DMS153 treated with DMSO at 0.1 percent for 48 hours (cell line): ENCODE results near the gene IRGC.
"Not testable (repeated sequence)": the region's sequence is repeated elsewhere in the genome, so short reads cannot be mapped to it uniquely, and the experiment has no call there.

Experiments used
- DNase-seq: peaks from one replicate; lab custom pipeline; 2025; ENCODE audit not compliant: unreplicated experiment; lab: John Stamatoyannopoulos, UW

The IRGC gene, protein sequence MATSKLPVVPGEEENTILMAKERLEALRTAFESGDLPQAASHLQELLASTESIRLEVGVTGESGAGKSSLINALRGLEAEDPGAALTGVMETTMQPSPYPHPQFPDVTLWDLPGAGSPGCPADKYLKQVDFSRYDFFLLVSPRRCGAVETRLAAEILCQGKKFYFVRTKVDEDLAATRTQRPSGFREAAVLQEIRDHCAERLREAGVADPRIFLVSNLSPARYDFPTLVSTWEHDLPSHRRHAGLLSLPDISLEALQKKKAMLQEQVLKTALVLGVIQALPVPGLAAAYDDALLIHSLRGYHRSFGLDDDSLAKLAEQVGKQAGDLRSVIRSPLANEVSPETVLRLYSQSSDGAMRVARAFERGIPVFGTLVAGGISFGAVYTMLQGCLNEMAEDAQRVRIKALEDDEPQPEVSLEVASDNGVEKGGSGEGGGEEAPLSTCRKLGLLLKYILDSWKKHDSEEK

DNA sequence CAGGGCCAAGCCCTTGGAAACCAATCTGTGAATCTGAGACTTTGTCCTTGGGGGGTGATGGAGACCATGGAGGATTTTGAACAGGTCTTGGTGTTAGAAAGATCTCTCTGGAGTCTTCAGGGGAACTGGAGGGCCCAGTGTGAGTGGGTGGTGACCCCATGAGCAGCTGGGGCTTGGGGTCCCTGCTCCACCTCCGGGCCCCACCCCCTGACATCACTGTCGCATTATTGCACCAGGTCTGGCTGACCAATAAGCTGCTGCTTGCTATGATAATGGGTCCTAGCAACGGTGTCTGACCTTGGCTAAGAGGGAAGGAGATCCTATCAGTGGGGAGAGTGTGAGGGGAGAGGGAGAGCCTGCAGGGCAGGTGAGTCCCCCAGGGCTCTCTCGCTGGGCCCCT lies at the start of gene IRGC:
IRGC (plus strand) TSS at position 301 of the 400 bp plus-strand sequence. CDS start 2,483 bp downstream, outside the sequence.
- no peak for DNase-seq

DNA sequence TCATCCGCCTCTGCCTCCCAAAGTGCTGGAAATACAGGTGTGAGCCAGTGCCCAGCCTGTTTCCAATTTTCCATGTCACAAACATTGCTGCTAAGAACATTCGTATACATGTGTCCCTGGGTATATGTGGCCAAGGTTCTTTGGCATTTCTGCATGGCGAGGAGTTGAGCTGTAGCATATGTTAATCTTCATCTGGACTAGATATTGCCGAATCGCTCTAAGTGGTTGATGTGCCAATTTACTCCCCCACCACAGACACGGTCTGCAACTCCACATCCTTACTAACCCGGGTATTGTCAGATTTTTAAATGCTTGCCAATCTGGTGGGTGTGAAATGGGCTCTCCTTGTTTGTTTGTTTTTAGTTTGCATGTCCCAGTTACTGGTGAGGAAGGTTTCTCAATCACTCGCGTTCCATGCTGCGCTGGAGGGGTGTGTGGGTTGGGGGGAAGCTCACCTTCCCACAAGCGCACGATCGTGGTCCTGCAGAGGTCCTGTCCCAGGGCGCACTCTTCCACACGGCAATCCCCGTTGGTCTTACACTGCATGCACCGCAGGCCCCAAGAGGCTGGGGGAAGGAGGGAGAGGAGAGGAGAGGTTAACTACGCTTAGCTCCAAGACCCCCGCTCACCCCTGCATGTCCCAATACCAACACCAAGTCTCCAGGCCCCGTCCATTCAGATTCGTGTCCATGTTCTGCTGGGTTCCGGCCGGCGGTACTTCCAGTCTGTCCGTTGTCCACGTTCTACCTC lies 48.6 kb upstream of the IRGC start:
- no peak for DNase-seq

DNA sequence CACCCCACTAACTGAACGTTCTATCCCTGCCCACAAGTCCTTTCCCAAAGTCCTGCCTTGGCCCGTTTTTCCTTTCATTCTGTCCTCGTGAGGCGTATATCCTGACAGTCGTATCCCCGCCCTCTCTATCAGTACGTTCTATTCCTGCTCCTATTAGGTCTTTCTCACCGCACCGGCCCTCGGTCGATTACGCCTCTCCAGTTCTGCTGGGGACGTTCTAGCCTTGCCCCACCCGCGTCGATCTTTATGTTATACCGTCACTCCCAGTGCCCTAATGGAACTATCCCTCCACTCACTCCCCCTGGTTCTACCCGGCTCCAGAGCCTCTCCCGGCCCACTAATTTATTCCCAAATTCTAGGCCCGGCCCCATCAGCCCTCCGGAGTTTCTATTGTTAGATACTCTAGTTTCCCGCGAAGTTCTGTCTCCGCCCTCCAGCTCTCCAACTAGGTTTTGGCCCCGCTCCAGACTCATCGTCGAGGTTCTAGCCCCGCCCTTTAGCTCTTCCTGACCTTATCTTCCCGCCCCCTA lies 47.9 kb upstream of the IRGC start:
- DNase-seq: peak; percentile 75

DNA sequence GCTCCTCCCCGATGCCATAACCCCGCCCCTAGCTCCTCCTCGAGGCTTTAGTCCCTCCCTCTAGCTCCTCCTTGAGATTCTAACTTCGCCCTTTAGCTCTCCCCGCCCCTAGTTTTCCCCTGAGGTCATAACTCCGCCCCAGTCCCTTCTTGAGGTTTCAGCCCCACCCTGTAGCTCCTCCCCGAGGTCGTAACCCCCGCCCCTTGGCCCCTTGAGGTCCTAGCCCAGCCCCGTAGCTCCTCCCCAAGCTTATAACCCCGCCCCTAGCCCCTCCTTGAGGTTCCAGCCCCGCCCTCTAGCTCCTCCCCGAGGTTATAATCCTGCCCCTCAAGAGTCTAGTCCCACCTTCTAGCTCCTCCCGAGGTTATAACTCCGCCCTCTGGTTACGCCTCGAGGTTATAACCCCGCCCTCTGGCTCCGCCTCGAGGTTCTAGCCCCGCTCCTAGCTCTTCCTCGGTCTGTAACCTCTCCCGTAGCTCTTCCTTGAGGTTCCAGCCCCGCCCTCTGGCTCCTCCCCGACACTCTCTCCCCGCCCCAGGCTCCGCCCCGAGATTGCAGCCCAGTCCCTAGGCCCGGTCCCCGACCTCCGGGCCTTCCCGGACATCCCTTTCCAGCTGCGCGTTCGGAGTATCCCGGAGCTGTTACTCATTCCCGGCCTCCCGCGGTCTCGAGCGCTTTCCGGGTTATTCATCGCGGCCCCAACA lies 47.3 kb upstream of the IRGC start:
- DNase-seq: peak; percentile 100

DNA sequence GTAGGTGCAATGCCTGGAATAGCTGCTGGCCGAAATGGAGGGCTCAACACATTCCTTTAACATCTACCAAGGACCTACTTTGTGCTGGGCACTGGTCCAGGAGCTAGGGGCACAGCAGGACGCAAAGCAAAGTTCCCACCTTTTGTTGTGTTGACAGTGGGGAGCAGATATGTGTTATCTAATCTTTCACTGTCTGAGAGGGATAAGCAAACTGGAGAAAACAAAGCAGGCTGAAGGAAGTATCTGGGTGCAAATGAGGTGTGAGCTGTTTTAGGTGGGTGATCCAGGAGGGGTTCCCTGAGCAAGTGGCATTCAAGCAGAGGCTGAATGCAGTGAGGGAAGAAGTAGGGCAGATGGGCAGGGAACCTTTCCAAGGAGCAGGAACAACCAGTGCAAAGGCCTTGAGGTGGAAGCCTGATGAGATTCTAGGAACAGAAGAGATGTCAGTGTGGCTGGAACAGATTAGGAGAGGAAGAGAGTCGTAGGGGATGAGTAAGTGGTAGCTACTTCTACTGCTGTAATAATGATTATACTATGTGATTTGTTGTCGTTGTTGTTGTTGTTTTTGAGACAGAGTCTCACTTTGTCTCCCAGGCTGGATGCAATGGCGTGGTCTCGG lies 43.7 kb upstream of the IRGC start:
- DNase-seq: no peak

DNA sequence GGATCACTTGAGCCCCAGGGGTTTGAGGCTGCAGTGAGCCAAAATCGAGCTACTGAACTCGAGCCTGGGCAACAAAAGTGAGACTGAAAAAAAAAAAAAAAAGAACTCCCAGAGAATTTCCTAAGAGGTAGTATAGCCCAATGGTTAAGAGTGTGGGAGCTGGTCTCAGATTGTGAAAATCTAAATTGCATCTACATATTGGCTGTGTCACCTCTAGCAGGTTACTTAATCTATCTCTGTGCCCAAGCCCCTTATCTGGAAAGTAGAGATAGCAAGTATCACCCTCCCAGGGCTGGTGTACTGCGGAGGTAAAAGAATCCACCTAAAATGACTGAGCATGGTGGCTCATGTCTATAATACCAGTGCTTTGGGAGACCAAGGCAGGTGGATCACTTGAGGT lies 42.2 kb upstream of the IRGC start:
- DNase-seq: no peak

DNA sequence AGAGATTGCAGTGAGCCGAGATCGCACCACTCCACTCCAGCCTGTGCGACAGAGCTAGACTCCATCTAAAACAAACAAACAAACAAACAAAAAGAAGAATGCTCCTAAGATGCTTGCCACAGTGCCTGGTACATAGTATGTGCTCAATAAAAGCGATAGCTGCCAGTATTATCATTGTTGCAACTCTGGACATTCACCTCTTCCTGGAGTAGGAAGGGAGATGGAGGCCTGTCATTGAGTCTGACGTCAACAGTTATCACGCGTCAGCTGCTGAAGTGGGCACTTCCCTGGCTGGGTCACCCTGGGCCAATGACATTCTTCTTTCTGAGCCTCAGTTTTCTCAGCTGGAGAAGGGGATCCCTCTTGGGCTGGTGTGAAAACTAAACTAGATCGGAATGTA lies 41.7 kb upstream of the IRGC start:
- DNase-seq: no peak

DNA sequence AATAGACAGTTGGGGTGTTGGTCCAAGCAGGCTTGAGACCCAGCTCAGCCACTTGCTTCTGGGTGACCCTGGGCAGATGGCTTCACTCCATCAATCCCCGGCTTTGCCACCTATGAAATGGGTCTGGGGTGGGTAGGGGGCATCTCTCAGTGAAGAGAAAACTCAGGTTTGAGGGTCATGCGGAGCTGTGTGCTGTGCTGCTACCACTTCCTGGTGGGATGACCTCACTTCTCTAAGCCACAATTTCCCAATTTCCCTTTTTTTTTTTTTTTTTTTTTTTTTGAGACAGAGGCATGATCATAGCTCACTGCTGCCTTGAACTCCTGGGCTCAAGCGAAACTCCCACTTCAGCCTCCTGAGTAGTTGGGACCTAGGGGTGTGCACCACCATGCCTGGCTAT lies 41.3 kb upstream of the IRGC start:
- DNase-seq: no peak

DNA sequence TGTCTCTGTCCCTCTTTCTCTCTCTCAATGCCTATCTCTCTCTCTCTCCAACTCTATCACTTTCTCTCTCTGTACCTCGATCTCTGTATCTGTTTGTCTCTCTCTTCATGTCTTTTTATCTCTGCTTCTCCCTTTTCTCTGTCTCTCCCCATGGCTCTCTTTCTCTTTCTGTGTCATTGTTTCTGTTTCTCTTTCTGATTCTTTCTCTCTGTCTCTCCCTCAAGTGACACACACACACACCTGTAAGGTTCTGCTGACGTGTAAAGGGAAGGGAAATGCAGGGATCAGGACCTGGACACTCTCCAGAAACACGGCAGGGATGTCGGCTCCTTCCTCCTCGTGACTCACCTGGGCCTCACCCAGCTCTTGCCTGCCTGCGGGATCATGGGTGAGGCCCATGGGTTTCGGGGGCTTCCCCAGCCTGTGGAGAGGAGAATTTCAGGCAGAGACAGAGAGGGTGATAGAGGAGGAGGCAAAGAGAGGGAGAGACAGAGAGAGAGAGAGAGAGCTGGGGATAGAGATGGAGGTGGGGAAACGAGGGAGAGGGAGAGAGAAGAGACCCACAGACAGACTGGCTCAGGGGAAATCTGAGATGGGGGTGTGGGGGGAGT lies 40.5 kb upstream of the IRGC start:
- DNase-seq: no peak

DNA sequence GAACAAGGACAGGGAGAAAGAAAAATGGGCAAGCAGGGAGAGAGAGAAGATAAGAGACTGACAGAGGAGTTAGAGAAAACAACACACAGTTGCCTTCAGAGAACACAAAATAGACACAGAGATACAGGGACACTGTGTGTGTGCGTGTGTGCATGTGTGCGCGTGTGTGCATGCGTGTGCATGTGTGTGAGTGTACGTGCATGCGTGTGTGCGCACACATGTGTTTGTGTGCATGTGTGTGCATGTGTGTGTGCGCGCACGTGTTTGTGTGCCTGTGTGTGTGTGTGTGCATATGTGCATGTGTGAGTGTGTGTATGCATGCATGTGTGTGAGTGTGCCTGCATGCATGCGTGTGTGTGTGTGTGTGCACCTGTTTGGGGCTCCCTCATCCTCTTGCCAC lies 40.0 kb upstream of the IRGC start:
- DNase-seq: no peak

DNA sequence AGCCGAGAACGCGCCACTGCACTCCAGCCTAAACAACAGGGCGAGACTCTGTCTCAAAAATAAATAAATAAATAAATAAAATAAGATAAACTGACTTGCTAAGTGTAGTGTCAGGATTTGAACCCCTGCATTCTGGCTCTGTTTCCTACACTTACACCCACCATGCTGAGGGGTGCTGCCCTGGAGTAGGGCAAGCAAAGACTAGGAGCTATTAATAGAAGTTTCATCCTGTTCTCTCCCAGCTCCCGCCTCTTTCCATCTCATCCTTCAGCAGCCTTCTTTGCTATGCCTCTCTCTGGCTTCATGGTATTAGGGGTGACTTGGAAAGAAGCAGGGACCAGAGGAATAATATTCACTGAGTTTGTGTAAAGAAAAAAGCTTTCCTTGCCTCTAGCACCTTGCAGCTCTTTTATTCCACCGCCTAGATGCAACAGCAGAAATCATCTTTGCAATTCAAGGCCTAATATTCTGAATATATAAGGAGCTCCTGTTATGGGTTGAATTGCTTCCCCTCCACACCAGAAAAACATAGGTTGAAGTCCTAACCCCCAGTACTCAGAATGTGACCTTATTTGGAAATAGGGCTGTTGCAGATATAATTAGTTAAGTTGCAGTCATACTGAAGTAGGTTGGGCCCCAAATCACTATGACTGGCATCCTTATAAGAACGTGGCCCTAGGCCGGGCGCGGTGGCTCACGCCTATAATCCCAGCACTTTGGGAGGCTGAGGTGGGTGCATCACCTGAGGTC lies 37.2 kb upstream of the IRGC start:
- DNase-seq: no peak

DNA sequence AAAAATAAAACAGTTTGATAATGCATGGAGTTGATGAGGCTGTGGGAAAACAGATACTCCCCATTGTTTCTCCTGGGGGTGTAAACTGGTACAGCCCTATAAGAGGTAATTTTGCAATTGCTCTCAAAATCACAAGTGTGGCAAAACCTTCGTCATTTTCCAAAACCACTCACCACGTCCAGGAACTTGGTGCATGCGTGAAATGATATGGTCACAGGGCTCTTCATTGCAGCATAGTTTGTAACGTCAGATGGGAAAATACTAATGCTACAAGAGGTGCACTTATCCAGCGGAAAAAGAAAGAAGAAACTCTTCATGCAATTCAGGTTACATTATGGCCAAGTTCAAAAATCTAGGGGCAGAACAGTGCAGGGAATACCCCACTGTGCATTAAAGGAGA lies 34.1 kb upstream of the IRGC start:
- DNase-seq: no peak

DNA sequence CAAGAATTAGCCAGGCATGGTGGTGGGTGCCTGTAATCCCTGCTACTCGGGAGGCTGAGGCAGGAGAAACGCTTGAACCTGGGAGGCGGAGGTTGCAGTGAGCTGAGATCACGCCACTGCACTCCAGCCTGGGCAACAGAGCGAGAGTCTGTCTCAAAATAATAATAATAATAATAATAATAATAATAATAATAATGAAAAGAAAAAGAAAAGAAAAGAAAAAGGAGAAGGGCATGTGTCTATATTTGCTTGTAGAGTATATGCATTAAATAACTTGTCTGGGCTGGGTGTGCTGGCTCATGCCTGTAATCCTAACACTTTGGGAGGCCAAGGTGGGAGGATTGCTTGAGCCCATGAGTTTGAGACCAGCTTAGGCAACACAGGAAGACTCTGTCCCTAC lies 33.6 kb upstream of the IRGC start:
- not testable (repeated sequence) for DNase-seq

DNA sequence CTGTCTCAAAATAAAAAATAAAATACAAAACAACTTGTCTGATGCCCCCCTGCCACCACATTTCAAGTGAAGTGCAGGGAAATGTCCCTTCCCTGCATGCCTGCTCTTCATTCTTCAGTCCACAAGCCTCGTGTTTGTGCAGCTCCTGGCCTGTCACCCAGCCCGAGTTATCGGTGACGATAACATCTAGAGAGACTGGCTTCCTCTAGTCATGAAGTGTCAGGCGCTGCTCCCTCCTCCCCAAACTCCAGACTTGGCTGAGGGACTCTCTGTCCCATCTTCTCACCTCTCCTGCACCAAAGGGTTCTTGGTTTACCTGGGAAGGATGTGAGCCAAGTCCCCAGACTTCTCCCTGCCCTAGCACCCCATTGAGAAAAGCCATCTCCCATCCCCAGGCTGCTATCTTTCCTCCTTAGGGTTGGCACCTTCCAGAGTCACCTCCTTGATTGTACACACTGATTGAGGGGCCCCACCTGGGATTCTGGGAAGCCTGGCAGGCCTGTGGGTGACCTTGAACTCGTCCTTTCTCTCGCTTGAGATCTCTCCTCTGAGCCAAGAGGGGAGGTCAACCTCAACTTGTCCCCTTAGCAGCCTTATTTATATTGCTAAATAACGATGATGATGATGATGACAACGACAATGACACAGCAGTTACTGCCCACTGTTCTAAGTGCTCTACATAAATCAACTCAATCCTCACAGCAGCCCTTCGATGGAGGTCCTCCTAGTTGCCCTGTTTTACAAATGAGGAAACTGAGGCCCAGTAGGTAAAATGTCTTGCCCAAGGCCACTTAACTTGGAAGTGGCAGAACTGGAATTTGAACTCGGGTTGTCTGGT lies 32.8 kb upstream of the IRGC start:
- no peak for DNase-seq

DNA sequence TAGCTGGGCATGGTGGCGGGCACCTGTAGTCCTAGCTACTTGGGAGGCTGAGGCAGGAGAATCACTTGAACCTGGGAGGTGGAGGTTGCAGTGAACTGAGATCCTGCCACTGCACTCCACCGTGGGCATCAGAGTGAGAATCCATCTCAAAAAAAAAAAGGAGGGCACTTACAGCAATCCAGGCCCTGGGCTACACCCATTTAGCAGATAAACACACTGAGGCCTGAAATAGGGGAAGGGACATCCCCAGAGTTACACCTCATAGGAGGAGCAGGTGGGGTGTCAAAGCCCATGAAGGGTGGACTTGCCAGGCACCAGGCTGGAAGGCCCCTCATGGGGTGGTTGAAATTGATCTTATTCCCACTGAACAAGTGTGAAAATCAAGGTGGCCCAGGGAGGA lies 32.0 kb upstream of the IRGC start:
- no peak for DNase-seq

DNA sequence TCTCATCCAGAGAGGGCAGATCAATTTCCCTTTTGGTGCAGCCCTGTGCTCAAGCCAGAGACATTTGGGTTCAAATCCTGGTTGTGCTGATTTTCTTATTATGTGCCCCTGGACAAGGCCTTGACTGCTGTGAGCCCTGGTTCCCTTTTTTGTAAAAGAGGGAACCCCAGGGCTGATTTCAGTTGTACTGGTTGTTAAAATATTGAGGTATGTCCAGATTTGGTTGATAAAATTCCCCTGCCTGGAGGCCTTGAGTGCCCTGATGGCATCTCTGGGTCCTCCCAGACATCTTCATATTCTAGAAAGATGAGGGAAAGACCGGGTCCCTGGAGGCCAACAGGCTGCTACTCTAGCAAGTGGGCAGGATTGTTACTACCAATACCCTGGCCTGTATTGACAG lies 31.6 kb upstream of the IRGC start:
- no peak for DNase-seq

DNA sequence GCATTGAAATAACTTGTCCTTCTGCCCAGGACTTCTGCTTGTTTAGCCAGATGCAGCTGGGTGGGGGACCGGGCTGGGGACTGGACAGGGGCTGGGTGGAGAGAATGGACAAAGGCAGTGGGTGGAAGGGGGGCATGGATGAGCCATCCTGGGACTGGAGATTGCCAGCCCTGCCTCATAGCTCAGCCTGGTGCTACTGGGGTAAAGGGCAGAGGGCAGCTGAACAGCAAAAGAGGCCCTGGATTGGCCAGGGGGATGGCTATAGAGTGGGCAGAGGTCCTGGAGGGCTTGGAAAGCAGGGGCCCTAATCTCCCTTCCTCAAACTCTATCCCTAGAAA lies 28.2 kb upstream of the IRGC start:
- no peak for DNase-seq

DNA sequence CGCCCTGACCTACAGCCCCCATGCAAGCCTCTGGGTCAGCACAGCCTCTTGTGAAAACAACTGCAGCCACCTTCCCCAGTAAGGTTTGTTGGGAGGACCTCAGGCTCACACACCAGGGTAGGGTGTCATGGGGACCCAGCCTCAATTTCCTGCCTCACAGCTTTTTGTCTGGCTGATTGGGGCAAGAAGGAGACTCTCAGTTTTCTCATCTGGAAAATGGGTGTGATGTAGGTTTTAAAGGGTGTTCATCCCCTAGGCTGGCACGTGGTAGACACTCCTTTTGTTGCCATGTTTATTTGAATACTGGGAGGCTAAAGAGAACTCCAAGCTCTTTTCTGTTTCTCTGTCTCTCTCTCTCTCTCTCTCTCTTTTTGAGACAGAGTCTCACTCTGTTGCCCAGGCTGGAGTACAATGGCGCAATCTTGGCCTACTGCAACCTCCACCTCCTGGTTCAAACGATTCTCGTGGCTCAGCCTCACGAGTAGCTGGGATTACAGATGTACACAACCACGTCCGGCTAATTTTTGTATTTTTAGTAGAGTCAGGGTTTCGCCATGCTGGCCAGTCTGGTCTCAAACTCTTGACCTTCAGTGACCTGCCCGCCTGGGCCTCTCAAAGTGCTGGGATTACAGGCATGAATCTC lies 27.7 kb upstream of the IRGC start:
- DNase-seq: no peak

DNA sequence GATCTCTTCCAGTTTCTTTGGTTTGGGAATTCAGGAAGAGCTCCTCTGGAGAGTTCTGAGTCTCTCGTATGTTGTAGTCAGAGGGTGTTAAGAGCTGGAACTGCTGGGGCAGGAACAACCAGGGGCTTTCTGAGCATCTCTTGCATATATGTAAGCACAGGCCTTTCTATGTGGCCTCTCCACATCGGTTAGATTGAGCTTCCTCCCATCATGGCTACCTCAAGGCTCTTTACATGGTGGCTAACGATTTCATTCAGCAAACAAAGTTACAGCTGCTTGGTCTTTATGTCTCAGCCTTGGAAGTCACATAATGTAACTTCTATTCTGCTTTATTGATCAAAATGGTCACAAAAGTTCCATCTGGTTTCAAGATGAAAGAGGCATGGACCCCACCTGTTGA lies 25.4 kb upstream of the IRGC start:
- DNase-seq: no peak
